ENCODE data around the gene IPMK.

- TF ChIP-seq, protein P1, sequence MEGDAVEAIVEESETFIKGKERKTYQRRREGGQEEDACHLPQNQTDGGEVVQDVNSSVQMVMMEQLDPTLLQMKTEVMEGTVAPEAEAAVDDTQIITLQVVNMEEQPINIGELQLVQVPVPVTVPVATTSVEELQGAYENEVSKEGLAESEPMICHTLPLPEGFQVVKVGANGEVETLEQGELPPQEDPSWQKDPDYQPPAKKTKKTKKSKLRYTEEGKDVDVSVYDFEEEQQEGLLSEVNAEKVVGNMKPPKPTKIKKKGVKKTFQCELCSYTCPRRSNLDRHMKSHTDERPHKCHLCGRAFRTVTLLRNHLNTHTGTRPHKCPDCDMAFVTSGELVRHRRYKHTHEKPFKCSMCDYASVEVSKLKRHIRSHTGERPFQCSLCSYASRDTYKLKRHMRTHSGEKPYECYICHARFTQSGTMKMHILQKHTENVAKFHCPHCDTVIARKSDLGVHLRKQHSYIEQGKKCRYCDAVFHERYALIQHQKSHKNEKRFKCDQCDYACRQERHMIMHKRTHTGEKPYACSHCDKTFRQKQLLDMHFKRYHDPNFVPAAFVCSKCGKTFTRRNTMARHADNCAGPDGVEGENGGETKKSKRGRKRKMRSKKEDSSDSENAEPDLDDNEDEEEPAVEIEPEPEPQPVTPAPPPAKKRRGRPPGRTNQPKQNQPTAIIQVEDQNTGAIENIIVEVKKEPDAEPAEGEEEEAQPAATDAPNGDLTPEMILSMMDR (conservative IDR thresholded peaks at IDR 0.05), result no peak
- no peak for TF ChIP-seq EZH2 (IDR thresholded peaks at IDR 0.05; ENCODE audit: low read depth)
Observed at GRCh38 chr10:58237014-58237834, 30.5 kb downstream of the IPMK start.
